Fibroblast of lung (primary cell): ENCODE results near the gene ZFAND2B.

Experiments used
- EZH2 ChIP-seq: IDR thresholded peaks from 2 replicates; pipeline ENCODE4 v1.5.1; 2012; ENCODE audit warnings: low read length, control low read depth, mild to moderate bottlenecking; ENCODE audit errors: missing control alignments
- TF ChIP-seq, protein P1 (sequence below), 2 donors: IDR thresholded peaks in 1 of 2; conservative IDR thresholded peaks in 1 of 2; 1 replicate in 1 of 2; 2 replicates in 1 of 2; pipeline ENCODE4 v1.5.1; 2011 to 2012; ENCODE audit warnings: low read length in 2 of 2, control low read depth in 1 of 2, inconsistent platforms in 1 of 2, low read depth in 1 of 2, mild to moderate bottlenecking in 1 of 2

DNA sequence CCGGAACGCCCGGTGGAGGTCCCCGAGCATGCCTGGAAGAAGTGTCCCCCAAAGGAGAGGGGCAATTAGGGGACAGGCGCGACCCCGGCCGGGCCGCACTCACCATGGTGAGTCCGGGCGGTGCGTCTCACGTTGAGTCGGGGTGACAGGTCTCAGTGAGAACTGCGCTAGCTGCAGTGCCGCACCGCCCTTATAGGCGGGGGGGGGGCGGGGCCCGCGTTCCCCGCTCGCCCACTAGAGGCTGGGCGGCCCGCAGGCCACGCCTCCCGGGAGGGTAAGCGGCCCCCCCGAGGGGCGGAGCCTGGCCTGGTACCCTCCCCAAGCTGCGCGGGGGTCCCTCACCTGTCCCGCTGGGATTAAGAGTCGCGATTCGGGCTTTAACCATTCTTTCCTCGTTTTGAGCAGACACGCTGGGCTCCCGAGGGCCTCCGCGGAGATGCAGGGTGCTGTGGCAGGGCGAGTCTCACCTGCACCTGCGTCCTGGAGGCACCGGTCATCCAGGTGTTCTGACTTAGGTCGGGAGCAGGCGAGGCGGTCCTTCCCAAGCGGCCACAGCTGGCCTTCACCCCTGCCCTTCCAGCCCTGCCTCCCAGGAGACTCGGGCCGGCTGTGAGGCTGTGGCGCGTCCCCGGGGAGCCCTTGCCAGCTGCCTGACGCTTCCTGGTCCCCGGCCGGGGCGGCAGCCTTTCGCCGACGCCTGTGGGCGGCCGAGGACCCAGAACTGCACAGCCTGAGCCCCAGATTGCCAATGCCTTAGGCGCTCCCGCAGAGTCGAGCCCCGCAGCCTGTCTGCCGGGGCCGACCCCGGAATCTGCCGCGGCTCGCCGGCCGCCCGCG, 47.4 kb downstream of the ZFAND2B start, which contains the start of gene TUBA4A:
- TF ChIP-seq, protein P1, sequence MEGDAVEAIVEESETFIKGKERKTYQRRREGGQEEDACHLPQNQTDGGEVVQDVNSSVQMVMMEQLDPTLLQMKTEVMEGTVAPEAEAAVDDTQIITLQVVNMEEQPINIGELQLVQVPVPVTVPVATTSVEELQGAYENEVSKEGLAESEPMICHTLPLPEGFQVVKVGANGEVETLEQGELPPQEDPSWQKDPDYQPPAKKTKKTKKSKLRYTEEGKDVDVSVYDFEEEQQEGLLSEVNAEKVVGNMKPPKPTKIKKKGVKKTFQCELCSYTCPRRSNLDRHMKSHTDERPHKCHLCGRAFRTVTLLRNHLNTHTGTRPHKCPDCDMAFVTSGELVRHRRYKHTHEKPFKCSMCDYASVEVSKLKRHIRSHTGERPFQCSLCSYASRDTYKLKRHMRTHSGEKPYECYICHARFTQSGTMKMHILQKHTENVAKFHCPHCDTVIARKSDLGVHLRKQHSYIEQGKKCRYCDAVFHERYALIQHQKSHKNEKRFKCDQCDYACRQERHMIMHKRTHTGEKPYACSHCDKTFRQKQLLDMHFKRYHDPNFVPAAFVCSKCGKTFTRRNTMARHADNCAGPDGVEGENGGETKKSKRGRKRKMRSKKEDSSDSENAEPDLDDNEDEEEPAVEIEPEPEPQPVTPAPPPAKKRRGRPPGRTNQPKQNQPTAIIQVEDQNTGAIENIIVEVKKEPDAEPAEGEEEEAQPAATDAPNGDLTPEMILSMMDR (conservative IDR thresholded peaks at IDR 0.05 in 1 of 2, IDR thresholded peaks at IDR 0.05 in 1 of 2; ENCODE audit: low read depth in 1 of 2, low read length in 2 of 2), result no peak
- TF ChIP-seq EZH2, result peak; percentile 74
